GM20431 (cell line): Measurements from ENCODE around the gene CNTNAP2.

Experiments
- in situ Hi-C: fragments of 300-500 bp; cut with MseI, MboI; formaldehyde crosslinking; loops from one replicate; pipeline ENCODE4 v1.15.0; 2020; ENCODE audit warnings: low sequenced_read_pairs; ENCODE audit not compliant: unreplicated experiment

Gene CNTNAP2

GRCh38 chr7:146539836-146540235 lies 423.2 kb downstream of the CNTNAP2 start:
- in situ Hi-C loops: no loop called here

GRCh38 chr7:146542101-146542500 lies 425.5 kb downstream of the CNTNAP2 start:
- in situ Hi-C loops: no loop called here

- in situ Hi-C loops: no loop called here
These were observed 428.1 kb downstream of the CNTNAP2 start for GRCh38 chr7:146544748-146545147.

- in situ Hi-C loops: no loop called here
These were observed 432.2 kb downstream of the CNTNAP2 start for GRCh38 chr7:146548816-146549215.

GRCh38 chr7:146554556-146554955 lies 438.0 kb downstream of the CNTNAP2 start:
- in situ Hi-C loops: no loop called here

GRCh38 chr7:146557971-146558469 lies 441.4 kb downstream of the CNTNAP2 start:
- in situ Hi-C loops: no loop called here

GRCh38 chr7:146565872-146566271 lies 449.3 kb downstream of the CNTNAP2 start:
- in situ Hi-C loops: no loop called here

GRCh38 chr7:146575903-146576302 lies 459.3 kb downstream of the CNTNAP2 start:
- in situ Hi-C loops: no loop called here

GRCh38 chr7:146591976-146592375 lies 475.4 kb downstream of the CNTNAP2 start:
- in situ Hi-C loops: no loop called here

GRCh38 chr7:146606628-146607027 lies 490.0 kb downstream of the CNTNAP2 start:
- in situ Hi-C loops: no loop called here

GRCh38 chr7:146619641-146620040 lies 503.0 kb downstream of the CNTNAP2 start:
- in situ Hi-C loops: no loop called here

- in situ Hi-C loops: no loop called here
These were observed 510.3 kb downstream of the CNTNAP2 start for GRCh38 chr7:146626912-146627311.

- in situ Hi-C loops: no loop called here
These were observed 518.8 kb downstream of the CNTNAP2 start for GRCh38 chr7:146635205-146636032.

- in situ Hi-C loops: no loop called here
These were observed 519.4 kb downstream of the CNTNAP2 start for GRCh38 chr7:146636033-146636356.

GRCh38 chr7:146636581-146636980 lies 520.0 kb downstream of the CNTNAP2 start:
- in situ Hi-C loops: no loop called here

- in situ Hi-C loops: no loop called here
These were observed 522.7 kb downstream of the CNTNAP2 start for GRCh38 chr7:146639291-146639690.

- in situ Hi-C loops: no loop called here
These were observed 524.9 kb downstream of the CNTNAP2 start for GRCh38 chr7:146641491-146641890.

- in situ Hi-C loops: no loop called here
These were observed 528.9 kb downstream of the CNTNAP2 start for GRCh38 chr7:146645383-146645976.

- in situ Hi-C loops: no loop called here
These were observed 530.8 kb downstream of the CNTNAP2 start for GRCh38 chr7:146647445-146647844.

- in situ Hi-C loops: no loop called here
These were observed 535.6 kb downstream of the CNTNAP2 start for GRCh38 chr7:146652176-146652575.

GRCh38 chr7:146654048-146654447 lies 537.4 kb downstream of the CNTNAP2 start:
- in situ Hi-C loops: no loop called here
